Keratinocyte (primary cell): ENCODE measurements around the gene CDKAL1.

Source experiments
- EZH2 ChIP-seq: IDR thresholded peaks from one replicate; pipeline ENCODE4 v1.6.1; 2012; ENCODE audit warnings: inconsistent platforms, mild to moderate bottlenecking, low read length, moderate library complexity
- TF ChIP-seq, protein P1 (sequence below), 3 experiments: IDR thresholded peaks in 1 of 3; conservative IDR thresholded peaks in 1 of 3; optimal IDR thresholded peaks in 1 of 3; 2 replicates in 2 of 3; 3 replicates in 1 of 3; pipeline versions ENCODE3 to v1.5.1; 2011; ENCODE audit warnings: low read length in 3 of 3, mild to moderate bottlenecking in 3 of 3, moderate library complexity in 2 of 3, control low read depth in 1 of 3, inconsistent platforms in 1 of 3; ENCODE audit not compliant: insufficient read depth in 2 of 3; ENCODE audit errors: extremely low read depth in 1 of 3

DNA sequence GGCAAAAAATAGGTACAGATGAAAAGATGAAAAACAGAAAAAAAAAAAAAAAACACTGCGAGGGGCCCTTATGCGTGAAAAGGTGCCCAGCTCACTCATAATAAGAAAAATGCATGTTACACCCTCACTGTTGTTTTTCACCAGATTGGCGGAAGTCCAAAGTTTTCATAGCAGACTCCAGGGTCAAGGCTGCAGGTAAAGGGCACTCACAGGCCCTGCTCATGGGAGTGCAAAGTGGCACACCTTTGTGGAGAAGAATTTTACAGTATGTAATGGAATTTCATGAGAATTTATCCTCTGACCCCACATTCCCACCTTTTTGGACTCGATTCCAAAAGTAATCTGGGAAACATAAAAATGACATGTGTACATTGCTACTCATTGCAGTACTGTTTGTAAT is 108.2 kb downstream of the CDKAL1 start:
- TF ChIP-seq, protein P1, sequence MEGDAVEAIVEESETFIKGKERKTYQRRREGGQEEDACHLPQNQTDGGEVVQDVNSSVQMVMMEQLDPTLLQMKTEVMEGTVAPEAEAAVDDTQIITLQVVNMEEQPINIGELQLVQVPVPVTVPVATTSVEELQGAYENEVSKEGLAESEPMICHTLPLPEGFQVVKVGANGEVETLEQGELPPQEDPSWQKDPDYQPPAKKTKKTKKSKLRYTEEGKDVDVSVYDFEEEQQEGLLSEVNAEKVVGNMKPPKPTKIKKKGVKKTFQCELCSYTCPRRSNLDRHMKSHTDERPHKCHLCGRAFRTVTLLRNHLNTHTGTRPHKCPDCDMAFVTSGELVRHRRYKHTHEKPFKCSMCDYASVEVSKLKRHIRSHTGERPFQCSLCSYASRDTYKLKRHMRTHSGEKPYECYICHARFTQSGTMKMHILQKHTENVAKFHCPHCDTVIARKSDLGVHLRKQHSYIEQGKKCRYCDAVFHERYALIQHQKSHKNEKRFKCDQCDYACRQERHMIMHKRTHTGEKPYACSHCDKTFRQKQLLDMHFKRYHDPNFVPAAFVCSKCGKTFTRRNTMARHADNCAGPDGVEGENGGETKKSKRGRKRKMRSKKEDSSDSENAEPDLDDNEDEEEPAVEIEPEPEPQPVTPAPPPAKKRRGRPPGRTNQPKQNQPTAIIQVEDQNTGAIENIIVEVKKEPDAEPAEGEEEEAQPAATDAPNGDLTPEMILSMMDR (optimal IDR thresholded peaks at IDR 0.05 in 1 of 3, IDR thresholded peaks at IDR 0.05 in 1 of 3, conservative IDR thresholded peaks at IDR 0.05 in 1 of 3; ENCODE audit: extremely low read depth in 1 of 3, insufficient read depth in 2 of 3, low read length in 3 of 3): no peak
- no peak for TF ChIP-seq EZH2
